Body of pancreas (tissue), 4 donors: Measurements from ENCODE around the gene PRPF40A. TPM values are rescaled to one million over a fixed set of nuclear protein-coding genes. Genes with fewer than 3 reads are reported as not detected.

ENCODE experiments used
- ATAC-seq: fragments of 150-250 bp; one replicate; pipeline ENCODE4 v1.9.1; 2016
- DNase-seq, 4 donors: peaks; one replicate each; pipeline ENCODE4 v3.0.0-alpha.2; 2019
- H3K27ac ChIP-seq, 4 donors: fragments of 200-600 bp; sonication (generic); 1 replicate in 3 of 4; 2 replicates in 1 of 4; pipeline versions ENCODE4 v1.5.1 to v1.6.1; 2016 to 2019; ENCODE audit warnings: mild to moderate bottlenecking in 1 of 4, mixed read lengths in 1 of 4, moderate library complexity in 1 of 4
- H3K27me3 ChIP-seq, 2 donors: fragments of 200-600 bp; sonication (generic); one replicate each; pipeline ENCODE4 v1.6.0; 2016; ENCODE audit warnings: mild to moderate bottlenecking in 1 of 2
- H3K36me3 ChIP-seq, 2 donors: fragments of 200-600 bp; sonication (generic); replicated peaks in 1 of 2; 2 replicates each; pipeline ENCODE4 v1.5.1; 2016; ENCODE audit warnings: low read depth in 2 of 2; ENCODE audit not compliant: insufficient read depth in 1 of 2
- H3K4me1 ChIP-seq: fragments of 200-600 bp; sonication (generic); one replicate; pipeline ENCODE4 v1.6.0; 2016
- H3K4me3 ChIP-seq, 2 donors: fragments of 200-600 bp; sonication (generic); 1 replicate in 1 of 2; 2 replicates in 1 of 2; pipeline ENCODE4 v1.5.1; 2016 to 2019
- H3K9me3 ChIP-seq, 3 donors: fragments of 200-600 bp; sonication (generic); 1 replicate in 2 of 3; 2 replicates in 1 of 3; pipeline ENCODE4 v1.5.1; 2016
- POLR2A ChIP-seq, 3 donors: fragments of 450-650 bp; IDR thresholded peaks; one replicate each; pipeline ENCODE4 v1.6.1; 2016; ENCODE audit warnings: antibody characterized with exemption in 3 of 3, mild to moderate bottlenecking in 2 of 3
- WGBS, 2 donors: methylation state at CpG; one replicate each; pipeline ENCODE4 v1.1.5; 2017; 5-methylcytosine and 5-hydroxymethylcytosine counted together
- intact Hi-C: fragments of 100-400 bp; cut with DNase I; formaldehyde crosslinking; loops from one replicate; pipeline ENCODE4 v1.15.1; 2023
- total RNA-seq, 2 donors: library from RNA; depleted of rRNA; stranded (reverse); fragments of >200 nt; gene quantifications; one replicate each; pipeline ENCODE4 v1.1.0, GENCODE V29; 2016
- TF ChIP-seq, protein P1 (sequence below), 7 experiments: fragments of 450-650 bp in 4 of 7; fragments of 200-600 bp in 3 of 7; sonication (generic) in 3 of 7; IDR thresholded peaks; one replicate each; pipeline ENCODE4 v1.5.1; 2016 to 2019; ENCODE audit warnings: antibody characterized with exemption in 7 of 7

Gene PRPF40A
- total RNA-seq, 2 donors from 2014 or later: 38.9 to 52.7 TPM

DNA sequence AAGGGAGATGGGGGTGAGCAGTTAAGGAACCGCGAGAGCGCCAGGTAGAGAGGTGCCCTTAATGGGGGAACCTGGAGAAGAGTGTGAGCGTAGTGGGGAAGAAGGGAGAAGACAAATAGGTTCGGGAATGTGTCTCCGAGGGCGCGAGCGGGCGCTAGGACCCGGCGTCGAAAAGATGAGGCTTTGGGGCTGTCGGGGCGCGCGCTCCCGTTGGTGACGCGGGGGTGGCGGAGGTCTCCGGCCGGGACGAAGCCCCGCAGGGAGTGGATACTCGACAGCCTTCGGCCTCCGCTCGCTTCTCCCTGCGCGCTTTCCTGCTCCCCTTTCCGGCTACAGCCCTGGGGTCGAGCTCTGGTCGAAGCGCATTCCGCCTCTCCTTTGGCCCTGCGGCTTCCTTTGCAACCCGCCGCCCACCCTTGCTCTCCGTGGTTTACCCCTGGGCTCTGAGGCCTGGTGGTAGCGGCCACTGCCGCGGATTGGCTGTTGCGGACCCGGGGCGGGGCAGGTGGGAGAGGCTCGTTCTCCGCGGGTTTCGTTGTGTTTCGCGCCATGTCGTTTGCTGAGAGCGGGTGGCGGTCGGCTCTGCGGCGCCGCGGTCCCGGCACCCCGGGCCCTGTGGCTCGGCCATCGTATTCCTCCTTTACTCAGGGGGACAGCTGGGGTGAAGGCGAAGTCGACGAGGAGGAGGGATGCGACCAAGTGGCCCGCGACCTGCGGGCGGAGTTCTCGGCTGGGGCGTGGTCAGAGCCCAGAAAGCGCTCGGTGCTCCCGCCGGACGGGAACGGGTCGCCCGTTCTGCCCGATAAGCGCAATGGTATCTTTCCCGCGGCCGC lies 1.0 kb upstream of the PRPF40A start, which contains the start of gene ARL6IP6:
ARL6IP6 (plus strand) TSS at position 545 of the 833 bp plus-strand sequence; CDS start at position 550, 5 bp downstream.
- Histone ChIP-seq H3K27me3 (no peaks in the 10 kb centered on the region), H3K36me3 (peaks cover 0 to 5% of the 10 kb centered on the region in 2 donors), H3K27ac (peak within 1 kb of the TSS; percentile 88 to 99 (median 98)), H3K4me1 (peaks cover 30% of the 10 kb centered on the region), H3K4me3 (peak within 1 kb of the TSS; percentile 67 to 97), H3K9me3 (no peaks in the 10 kb centered on the region)
- TF ChIP-seq POLR2A (IDR thresholded peaks at IDR 0.05): peak; percentile 74 to 86 (median 83)
- TF ChIP-seq, protein P1, sequence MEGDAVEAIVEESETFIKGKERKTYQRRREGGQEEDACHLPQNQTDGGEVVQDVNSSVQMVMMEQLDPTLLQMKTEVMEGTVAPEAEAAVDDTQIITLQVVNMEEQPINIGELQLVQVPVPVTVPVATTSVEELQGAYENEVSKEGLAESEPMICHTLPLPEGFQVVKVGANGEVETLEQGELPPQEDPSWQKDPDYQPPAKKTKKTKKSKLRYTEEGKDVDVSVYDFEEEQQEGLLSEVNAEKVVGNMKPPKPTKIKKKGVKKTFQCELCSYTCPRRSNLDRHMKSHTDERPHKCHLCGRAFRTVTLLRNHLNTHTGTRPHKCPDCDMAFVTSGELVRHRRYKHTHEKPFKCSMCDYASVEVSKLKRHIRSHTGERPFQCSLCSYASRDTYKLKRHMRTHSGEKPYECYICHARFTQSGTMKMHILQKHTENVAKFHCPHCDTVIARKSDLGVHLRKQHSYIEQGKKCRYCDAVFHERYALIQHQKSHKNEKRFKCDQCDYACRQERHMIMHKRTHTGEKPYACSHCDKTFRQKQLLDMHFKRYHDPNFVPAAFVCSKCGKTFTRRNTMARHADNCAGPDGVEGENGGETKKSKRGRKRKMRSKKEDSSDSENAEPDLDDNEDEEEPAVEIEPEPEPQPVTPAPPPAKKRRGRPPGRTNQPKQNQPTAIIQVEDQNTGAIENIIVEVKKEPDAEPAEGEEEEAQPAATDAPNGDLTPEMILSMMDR (IDR thresholded peaks at IDR 0.05): peak in 2 of 7 experiments; percentile 1 to 7
- peak; percentile 88 to 94 (median 92) for DNase-seq
- 0% methylated on average over 22 to 87 of the region's 87 CpGs for WGBS, 2 donors
- intact Hi-C loops: no loop called here
- ATAC-seq: peak; percentile 81

DNA sequence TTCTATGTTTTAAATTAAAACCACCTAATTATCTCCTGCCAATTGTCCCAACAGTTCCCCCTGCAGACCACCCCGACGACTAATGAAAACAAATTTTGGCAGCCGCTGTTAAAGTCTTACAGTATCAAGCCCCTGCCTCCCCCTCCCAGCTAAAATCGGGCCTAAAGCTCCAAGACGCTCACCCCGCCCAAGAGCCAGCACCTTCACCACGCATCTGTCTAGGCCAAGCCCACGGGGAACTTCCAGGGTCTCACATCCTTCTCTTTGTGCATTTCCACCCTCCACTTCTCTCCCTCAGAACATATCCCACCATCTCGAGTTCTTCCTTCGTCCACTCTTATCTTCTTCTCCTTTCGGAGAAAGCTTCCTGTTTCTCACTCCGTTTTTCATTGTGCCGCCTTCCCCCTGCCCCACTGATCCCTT lies 445 bp downstream of the PRPF40A start:
- H3K27me3 ChIP-seq: no peaks in the 10 kb centered on the region
- H3K27ac ChIP-seq: peak overlapping the region; percentile 21 to 98 (median 93)
- no peaks in the 10 kb centered on the region for H3K9me3 ChIP-seq
- H3K4me1 ChIP-seq: peaks cover 30% of the 10 kb centered on the region
- H3K4me3 ChIP-seq: peak overlapping the region; percentile 78 to 97
- intact Hi-C loops: no loop called here
- TF ChIP-seq POLR2A (IDR thresholded peaks at IDR 0.05): no peak
- TF ChIP-seq, protein P1 (IDR thresholded peaks at IDR 0.05): no peak
- WGBS, 2 donors: 0 to 1% methylated on average over 13 of the region's 13 CpGs
- ATAC-seq (no peak), DNase-seq (peak in 3 of 4 donors; percentile 12 to 25 (median 15))
- peaks cover 0 to 6% of the 10 kb centered on the region in 2 donors for H3K36me3 ChIP-seq

DNA sequence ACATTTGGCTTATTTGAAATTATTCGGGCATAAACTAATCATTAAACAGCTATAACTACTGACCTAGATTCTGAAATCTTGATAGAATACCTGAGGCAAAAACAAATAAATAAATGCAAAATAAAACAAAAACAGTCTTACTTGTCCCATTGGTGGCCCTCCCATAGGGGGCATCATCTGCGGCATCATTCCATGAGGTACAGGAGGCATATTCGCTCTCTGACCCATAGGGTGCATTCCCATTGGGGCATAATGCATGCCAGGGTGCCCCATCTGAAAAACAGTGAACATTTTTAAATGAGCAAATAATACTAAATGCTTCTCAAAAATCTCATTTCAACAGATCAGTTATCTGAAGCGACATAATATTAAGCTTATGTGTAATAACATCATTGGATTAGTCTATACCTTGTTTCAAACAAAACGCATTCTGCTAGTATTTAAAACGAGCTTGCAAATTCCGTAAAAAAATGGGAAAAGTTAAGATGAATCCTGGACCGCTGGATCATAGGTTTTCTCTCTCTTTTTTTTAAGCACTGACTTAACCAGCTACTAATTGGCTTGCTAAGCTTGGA lies 1.3 kb downstream of the PRPF40A start:
- H3K4me1 ChIP-seq: peaks cover 28% of the 10 kb centered on the region
- H3K27me3 ChIP-seq: no peaks in the 10 kb centered on the region
- no peak overlapping the region for H3K4me3 ChIP-seq
- no peaks in the 10 kb centered on the region for H3K9me3 ChIP-seq
- intact Hi-C loops: no loop called here
- no peak for ATAC-seq
- H3K27ac ChIP-seq: no peak overlapping the region
- DNase-seq: no peak
- 18 to 22% methylated on average over 8 of the region's 8 CpGs for WGBS, 2 donors
- peaks cover 0 to 6% of the 10 kb centered on the region in 2 donors for H3K36me3 ChIP-seq
- TF ChIP-seq, protein P1 (IDR thresholded peaks at IDR 0.05): no peak
- no peak for TF ChIP-seq POLR2A (IDR thresholded peaks at IDR 0.05)

DNA sequence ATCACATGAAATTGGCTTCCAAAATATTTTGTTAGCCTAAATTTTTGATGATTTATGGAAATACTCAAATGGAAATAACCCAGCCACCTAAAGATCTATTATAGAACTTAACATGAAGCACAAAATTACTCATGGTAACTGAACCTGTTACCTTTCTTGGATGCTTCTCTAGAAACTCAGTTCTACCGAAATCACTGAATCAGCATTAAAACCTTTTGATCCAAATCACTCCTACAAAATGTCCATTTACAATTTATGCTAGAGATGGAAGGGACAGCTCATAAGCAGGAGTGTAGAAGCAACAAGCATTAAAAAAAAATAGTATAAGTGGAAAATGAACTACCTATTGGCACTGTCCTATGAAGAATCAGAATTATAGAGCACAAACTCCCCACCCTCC lies 2.1 kb downstream of the PRPF40A start:
- TF ChIP-seq, protein P1 (IDR thresholded peaks at IDR 0.05): no peak
- no peak for TF ChIP-seq POLR2A (IDR thresholded peaks at IDR 0.05)
- Histone ChIP-seq H3K27me3 (no peaks in the 10 kb centered on the region), H3K27ac (no peak overlapping the region), H3K9me3 (no peaks in the 10 kb centered on the region), H3K4me3 (no peak overlapping the region), H3K36me3 (peaks cover 0 to 6% of the 10 kb centered on the region in 2 donors), H3K4me1 (peaks cover 21% of the 10 kb centered on the region)
- ATAC-seq (no peak), DNase-seq (no peak)
- 76 to 82% methylated on average over 1 of the region's 1 CpG for WGBS, 2 donors
- intact Hi-C loops: no loop called here
